ENCODE data around the gene CPNE5.
A peak's percentile ranks its signal among the peaks of the same experiment; 100 is the strongest.

The CPNE5 gene

DNA sequence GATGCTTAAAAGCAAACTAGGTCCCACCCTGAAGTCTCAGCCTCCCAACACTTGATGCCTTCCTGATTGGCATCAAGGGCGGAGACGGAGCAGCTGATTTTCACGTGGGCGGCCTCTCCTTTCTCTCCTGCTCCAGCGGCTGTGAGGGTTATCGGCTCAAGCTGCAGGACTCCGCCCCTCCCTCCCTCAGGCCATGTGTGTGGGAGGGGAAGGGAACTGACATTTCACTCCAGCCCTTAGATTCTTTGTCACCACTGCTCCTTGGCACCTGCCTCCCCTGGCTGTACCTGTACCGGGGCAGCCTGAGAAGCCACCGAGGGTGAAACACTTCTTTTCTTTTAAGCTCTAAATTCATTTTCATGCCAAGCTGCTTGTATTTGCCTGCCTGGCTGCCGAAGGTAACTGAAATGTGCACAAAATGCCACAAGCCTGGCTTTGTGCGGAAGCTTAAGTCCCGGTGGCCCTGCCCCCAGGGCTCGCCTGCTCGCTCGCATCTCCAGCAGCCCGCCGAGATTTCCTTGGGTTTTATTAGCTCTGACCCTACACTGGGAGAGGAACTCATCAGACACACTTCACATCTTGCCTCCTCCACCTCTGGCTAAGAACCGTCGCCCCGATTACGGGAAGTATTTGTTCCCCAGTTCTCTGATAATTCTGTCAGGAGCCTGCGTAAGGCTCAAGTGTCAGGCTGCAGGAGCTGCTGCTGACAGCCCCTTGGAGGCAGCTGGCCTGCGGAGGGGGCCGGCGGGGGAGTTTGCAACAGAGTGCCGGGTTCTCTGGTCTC is 9.6 kb upstream of the CPNE5 start:
- no peak for DNase-seq (ENCODE audit: low spot score)
- TF ChIP-seq, protein P1, sequence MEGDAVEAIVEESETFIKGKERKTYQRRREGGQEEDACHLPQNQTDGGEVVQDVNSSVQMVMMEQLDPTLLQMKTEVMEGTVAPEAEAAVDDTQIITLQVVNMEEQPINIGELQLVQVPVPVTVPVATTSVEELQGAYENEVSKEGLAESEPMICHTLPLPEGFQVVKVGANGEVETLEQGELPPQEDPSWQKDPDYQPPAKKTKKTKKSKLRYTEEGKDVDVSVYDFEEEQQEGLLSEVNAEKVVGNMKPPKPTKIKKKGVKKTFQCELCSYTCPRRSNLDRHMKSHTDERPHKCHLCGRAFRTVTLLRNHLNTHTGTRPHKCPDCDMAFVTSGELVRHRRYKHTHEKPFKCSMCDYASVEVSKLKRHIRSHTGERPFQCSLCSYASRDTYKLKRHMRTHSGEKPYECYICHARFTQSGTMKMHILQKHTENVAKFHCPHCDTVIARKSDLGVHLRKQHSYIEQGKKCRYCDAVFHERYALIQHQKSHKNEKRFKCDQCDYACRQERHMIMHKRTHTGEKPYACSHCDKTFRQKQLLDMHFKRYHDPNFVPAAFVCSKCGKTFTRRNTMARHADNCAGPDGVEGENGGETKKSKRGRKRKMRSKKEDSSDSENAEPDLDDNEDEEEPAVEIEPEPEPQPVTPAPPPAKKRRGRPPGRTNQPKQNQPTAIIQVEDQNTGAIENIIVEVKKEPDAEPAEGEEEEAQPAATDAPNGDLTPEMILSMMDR (IDR thresholded peaks at IDR 0.05): no peak
- Histone ChIP-seq H3K27ac (peak overlapping the region in 1 of 2 donors; percentile 31), H3K4me3 (peak overlapping the region; percentile 42)

DNA sequence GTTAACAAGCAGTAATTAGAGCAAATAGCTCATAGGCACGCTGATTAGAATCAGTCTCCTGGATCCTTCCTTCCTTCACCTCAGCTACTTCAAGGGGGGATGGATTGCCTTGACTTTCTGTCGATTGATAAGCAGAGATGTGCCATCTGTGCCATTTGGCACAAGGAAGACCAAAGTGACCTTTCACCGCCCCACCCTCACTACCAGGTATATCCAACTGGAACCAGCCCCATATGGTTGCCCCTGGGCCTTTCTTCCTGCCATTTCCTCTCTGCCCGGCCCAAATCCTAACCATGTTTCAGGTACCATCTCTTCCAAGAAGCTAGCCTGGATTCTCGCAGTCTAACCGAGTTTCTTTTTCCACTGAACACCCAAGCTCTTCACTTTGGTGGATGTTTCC is 8.7 kb upstream of the CPNE5 start:
- no peak overlapping the region for H3K27ac ChIP-seq
- no peak for DNase-seq (ENCODE audit: low spot score)
- TF ChIP-seq, protein P1 (IDR thresholded peaks at IDR 0.05): no peak
- no peak overlapping the region for H3K4me3 ChIP-seq

DNA sequence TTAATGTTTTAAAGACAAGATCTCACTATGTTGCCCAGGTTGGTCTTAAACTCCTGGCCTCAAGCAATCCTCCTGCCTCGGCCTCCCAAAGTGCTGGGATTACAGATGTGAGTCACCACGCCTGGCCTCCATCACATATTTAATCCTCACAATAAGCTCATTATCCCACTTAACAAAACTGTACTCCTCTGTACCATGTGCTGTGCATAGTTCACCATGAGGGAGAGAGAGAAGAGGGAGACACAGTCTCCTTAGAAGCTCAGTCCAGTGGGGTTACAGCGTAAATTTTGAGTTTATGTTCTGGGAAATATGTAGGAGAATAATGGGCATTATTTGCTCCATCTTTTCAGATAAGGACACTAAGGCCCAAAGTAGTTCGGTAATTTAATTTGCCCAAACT is 7.9 kb upstream of the CPNE5 start:
- TF ChIP-seq, protein P1 (IDR thresholded peaks at IDR 0.05): no peak
- no peak for DNase-seq (ENCODE audit: low spot score)
- Histone ChIP-seq H3K27ac (no peak overlapping the region), H3K4me3 (no peak overlapping the region)

DNA sequence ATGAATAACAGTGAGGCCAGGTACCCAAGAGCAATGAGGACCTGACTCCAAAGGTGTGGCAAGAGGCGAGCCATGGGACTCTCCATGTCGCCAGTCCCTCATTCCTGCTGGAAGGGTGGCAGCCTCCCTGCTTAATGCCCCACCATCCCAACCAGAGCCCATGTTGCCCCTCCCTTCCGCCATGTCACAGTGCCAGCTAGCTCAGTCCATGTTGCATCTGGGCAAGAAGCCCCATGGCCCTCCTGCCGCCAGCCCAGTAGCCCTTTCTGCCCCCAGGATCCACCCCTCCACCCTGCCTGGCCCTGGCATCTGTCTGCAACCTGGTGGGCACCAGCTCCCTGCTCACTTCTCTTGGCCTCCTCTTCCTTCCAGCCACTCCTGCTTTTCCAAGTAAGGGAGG is 6.0 kb upstream of the CPNE5 start:
- no peak for DNase-seq (ENCODE audit: low spot score)
- TF ChIP-seq, protein P1 (IDR thresholded peaks at IDR 0.05): no peak
- no peak overlapping the region for H3K4me3 ChIP-seq
- H3K27ac ChIP-seq: no peak overlapping the region

DNA sequence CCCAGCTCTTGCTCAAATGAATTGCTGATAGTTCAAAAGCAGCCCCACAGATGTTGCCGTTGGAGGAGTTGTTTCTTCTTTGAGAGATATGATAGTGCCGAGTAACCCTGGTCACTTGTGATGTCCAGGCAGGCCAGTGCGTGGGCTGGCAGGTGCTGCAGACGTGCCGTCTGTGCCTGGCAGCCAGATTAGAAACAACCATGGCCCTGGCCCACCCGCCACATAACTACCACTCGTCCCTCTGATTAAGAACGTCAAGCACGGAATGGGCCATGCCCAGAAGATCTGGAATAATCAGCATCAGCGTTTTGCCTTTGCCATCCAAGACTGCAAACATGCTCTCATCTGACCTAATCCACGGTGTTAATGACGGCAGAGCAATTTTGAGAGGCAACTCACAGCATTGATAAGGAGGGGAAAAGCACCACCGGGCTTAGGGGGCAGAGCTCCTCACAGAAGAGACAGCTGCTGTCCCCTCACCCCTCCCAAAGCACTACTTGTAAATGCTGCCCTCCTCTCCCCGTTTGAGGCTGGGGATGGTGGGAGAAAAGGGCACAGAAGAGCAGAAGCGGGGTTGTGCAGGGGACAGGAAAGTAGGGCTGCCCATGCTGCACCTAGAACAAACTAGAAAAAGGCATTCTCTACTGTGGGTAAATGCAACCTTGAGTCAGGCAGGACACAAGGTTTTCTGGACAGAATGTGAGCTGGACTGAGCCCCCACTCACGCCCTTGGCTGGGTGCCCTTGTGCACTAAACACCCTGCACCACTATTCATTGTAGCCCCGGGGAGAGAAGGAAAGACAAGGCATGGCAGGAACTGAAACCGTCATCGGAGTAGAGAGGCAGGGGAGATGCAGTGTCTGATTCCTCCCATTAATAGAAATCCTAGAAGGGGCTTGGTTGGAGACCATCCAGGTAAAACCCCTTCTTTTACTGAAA is 5.3 kb upstream of the CPNE5 start:
- DNase-seq (ENCODE audit: low spot score): no peak

DNA sequence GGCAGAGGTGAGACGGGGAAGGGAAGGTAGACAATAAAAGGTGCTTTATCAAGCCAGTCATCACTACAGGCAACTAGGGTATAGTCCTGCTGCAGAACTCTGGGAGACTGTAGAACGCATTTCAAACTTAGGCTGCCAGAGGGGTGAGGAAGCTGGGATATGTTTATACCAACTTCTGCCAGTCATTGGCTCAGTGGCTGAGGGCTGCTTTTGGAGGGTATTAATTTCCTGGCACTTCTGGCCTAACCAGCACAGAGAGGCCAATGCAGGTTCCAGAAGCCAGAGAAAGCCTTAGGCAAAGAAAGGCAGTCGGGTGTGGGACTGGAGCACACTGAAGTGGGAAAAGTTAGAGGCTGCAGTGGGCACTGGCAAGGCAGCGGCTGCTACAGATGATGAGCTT is 3.9 kb upstream of the CPNE5 start:
- TF ChIP-seq, protein P1 (IDR thresholded peaks at IDR 0.05): no peak
- Histone ChIP-seq H3K4me3 (no peak overlapping the region), H3K27ac (no peak overlapping the region)
- no peak for DNase-seq (ENCODE audit: low spot score)

More for the DNA sequence above, 5.3 kb upstream of the CPNE5 start:
- H3K4me3 ChIP-seq: no peak overlapping the region
- no peak overlapping the region for H3K27ac ChIP-seq
- TF ChIP-seq, protein P1 (IDR thresholded peaks at IDR 0.05): no peak
